HG02981 (cell line): ENCODE measurements around the gene GPC5.
A peak's percentile ranks its signal among the peaks of the same experiment; 100 is the strongest.
"Not testable (repeated sequence)": the region's sequence is repeated elsewhere in the genome, so short reads cannot be mapped to it uniquely, and the experiment has no call there.

Experiments
- ATAC-seq: cut with Tn5 transposase; IDR thresholded peaks from one replicate; pipeline ENCODE4 v1.9.1; 2021; ENCODE audit warnings: mild to moderate bottlenecking, moderate library complexity; ENCODE audit not compliant: unreplicated experiment

Gene GPC5

DNA sequence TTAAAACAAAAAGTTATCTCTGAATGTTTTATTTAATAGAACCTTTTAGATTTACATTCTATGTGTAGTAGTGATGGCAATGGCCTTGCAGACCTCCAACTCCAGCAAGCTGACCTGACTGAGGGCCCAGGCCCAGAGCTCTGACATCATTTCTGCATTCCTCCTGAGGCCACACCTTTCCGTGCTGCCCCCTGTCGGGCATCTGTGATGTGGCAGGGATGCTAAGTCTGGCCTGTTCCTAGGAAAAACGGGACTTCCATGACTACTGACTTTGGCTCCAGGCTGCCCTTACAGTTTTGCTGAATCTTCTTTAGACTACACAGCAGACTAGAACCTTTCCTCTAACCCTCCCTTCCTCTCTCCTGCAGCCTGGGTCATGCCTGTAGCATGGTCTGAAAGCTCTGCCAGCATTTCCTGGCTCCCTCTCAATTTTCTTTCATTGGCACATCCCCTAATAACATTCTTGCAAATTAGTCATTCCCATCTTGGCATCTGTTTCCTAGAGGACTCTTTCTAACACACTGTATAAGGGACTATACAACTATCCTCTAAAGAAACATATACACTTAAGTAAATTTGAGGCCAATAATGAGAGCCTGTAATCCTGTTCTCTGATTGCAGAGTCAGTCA is 249.1 kb downstream of the GPC5 start:
- ATAC-seq: no peak

DNA sequence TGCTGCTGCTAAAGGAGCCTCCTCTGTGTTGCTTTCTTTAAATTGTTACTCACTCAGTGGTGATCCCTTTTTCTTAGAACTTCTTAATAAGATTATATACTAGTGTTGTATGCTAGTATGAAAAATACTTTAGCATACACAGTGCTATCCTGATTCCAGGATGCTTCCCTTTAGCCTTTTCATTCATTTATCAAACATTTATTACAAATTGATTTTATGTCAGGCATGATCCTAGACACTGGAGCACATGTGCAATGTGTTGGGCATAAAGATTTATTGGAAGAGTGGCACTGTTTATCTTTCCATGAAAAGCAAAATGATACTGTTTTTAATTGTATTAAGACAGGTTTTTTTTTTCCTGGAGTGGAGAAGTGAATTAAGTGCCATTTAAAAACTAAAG is 249.6 kb downstream of the GPC5 start:
- ATAC-seq: no peak

DNA sequence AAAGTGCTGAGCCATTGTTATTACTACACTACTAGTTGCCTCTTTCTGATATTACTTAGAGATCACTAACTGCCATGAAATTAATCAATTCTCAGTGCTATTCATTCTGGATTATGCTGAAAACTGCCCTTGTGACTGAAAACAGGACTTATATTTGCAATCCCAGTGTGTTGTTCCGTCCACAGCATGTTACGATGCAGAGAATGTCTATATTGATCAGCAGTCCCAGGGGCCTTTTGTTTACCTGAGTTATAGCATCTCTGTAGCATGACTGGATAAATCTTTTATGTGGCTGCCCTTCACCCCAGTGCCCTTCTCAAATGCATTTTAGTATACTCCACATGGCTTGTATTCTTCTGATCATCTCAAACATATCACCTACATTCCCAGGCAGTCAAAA is 251.0 kb downstream of the GPC5 start:
- ATAC-seq: no peak

GRCh38 chr13:91652404-91653301 is 254.2 kb downstream of the GPC5 start:
- no peak for ATAC-seq

GRCh38 chr13:91655731-91656130 is 257.3 kb downstream of the GPC5 start:
- ATAC-seq: no peak

DNA sequence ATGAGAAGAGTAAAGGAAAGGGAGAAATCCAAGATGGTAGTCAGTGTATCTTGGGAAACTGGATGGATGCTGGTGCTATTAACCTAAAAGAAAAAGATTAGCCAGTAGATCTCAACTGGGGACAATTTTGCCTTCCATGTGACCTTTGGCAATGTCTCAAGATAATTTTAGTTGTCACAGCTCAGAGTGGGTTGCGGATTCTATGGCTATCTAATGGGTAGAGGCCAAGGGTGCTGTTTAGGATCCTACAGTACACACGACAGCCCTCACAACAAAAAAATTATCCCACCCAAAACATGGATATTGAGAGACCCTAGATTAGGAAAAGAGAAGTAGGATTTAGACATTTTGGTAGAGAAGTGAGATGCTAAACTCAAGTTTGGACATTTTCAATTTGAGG is 258.9 kb downstream of the GPC5 start:
- no peak for ATAC-seq

DNA sequence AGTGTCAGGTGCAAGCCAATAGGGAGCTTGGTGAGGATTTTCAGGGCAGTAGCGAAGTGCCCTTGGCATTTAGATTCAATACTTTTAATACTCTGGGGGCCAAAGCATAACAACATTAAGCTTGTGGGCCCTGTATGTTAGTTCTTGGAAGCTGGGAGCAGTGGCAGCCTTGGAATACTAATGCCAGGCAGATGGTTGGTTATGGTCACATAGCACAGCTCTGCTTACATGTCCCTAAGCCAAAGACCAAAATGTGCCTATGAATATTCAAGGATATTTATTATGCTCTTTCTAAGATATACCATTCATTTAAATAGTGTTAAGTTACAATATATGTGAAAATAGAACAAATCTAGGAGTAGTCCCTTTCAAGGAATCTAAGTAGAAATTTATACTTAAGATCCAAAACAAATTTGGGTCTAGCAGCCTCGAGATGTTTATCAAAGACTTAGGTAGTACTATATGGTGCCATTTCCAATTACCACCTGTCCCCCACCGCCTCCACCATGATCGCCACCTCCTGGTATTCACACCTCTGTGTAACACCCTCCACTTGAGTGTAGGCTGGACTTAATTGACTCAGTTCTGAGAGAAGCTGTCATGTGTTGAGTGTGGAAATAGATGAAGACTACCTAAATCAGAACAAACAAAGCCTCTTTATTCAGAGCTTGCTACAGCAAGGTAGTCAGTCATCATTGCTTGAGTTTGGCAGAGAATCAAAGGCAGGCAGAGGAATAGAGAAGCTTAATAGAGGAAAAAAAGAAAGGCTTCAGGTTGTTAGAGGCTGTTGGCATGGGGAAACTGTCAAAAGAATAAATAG is 261.0 kb downstream of the GPC5 start:
- peak; percentile 26 for ATAC-seq

DNA sequence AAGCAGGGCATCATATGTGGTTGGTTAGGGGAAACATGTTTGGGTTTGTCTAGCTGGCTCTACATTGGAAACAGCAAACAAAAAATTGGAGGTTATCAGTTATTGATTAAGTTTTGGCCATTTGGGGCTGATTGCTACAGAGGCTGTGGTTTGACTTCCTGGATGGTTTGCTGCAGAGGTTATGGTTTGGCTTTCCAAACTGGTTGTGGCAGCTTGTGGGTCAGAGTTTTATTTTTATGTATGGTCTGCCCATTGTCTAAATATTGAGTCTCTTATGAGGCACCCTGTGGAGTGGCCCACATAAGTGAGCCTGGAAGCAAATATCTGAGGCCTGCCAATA is 261.6 kb downstream of the GPC5 start:
- ATAC-seq: peak; percentile 43

DNA sequence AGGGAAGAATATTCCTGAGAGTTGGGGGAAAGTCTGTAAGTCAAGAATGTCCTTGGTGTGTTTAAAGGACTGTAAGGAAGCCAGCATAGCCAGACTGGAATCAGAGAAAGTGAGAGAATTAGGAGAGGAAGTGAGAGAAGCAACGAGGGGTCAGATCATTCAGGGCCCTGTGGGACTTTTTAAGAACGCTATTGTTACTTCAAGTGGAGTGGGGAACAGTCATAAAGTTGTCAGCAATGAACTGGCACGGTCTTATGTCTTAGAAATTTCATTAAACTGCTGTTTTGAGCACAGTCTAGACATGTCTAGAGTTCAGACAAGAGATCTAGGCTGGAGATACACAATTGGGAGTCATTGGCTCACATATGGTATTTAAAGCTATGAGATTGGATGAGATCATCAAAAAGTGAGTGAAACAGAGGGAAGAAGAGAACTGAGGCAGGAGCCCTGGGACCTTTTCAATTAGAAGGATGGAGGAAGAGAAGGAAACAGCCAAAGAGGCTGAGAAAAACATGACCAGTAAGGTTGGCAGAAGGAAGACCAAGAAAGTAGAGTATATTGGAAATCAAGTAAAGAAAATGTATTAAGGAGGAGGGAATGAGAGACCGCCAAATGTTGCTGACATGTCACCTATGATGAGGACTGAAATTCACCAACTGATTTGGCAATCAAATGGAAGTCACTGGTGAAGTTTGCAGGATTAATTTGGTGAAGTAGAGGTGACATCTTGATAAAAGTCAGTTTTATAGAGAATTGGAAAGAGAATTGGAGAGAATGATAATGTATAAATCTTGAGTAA is 263.5 kb downstream of the GPC5 start:
- ATAC-seq: peak; percentile 59

GRCh38 chr13:91664039-91664438 is 265.6 kb downstream of the GPC5 start:
- no peak for ATAC-seq

GRCh38 chr13:91667486-91667885 is 269.1 kb downstream of the GPC5 start:
- ATAC-seq: no peak

- no peak for ATAC-seq
These were observed 270.6 kb downstream of the GPC5 start for GRCh38 chr13:91668866-91669495.

GRCh38 chr13:91674347-91674746 is 275.9 kb downstream of the GPC5 start:
- ATAC-seq: not testable (repeated sequence)

DNA sequence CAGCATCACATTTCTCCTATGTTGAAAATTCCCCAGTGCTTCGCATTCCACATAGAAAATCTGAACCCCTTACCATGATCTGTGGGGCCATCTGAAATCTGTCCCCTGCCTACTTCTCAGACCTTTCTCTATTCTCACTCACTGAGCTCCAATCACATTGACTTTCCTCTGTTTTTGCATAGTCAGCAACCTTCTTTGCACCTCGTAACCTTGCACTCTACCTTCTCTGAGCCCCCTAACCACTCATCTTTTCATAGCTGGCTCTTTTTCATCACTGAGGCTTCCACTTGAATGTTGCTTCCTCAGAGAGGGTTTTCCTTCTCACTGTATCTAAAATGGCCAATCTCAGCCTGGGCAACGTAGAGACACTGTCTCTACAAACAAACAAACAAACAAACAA is 286.3 kb downstream of the GPC5 start:
- no peak for ATAC-seq

DNA sequence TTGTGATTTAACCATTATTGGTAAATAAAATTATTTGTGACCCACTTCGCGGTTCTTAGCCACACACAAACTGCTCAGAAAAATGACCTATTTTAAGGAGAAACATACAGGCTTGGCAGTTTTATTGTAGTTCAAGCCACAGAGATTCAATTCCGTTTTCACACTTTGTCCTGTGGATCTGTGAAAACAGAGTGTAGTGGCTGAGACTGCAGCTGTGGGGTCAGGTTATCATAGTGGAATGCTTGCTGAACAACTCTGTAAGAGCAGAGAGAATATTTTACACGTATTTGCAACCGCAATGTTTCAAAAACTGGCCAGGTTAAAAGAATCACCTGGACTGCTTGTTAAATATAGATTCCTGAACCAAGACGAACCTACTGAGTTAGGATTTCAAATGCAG is 292.5 kb downstream of the GPC5 start:
- ATAC-seq: no peak

DNA sequence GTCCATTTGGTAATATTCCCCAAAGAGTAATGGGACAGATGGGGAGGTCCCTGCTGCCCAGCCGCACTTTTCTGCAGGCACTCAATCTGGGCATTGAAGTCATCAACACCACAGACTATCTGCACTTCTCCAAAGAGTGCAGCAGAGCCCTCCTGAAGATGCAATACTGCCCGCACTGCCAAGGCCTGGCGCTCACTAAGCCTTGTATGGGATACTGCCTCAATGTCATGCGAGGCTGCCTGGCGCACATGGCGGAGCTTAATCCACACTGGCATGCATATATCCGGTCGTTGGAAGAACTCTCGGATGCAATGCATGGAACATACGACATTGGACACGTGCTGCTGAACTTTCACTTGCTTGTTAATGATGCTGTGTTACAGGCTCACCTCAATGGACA is 295.0 kb downstream of the GPC5 start:
- ATAC-seq: no peak

DNA sequence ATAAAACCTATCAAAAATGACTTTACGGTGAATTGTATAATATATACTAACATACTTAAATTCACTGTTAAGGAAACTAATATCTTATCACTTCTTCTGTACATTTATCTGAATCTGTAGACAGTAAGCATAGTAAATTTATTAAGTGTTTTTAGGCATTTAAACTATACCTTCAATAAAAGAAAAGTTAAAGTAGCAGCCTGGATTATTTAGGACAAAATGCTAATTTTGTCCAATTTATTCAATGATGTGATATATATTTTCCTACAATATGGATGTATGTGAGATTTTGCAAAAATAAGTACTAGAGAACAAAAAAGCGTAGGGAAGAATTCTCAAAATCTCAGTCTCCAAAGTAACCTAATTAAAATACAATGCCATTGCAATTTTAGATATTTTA is 299.9 kb downstream of the GPC5 start:
- ATAC-seq: no peak

DNA sequence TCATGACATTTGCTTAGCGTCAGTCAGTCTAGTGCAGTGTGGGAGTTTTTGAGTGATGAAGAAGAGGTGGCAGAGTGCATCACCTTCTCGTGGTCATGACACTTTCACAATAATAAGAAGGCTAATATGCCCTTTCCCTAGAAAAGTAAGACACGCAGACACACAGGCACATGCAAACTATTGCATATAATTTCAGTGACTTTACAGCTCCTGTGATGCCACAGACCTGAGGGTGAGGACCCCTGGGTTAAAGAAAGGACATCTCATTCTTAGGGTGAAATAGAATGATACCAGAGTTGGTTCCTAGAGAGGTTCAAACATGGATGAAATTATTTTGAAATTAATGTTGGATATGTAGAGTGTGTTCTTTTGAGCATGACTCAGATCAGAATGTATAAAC is 300.3 kb downstream of the GPC5 start:
- ATAC-seq: no peak

- no peak for ATAC-seq
These were observed 301.4 kb downstream of the GPC5 start for GRCh38 chr13:91699863-91700262.

DNA sequence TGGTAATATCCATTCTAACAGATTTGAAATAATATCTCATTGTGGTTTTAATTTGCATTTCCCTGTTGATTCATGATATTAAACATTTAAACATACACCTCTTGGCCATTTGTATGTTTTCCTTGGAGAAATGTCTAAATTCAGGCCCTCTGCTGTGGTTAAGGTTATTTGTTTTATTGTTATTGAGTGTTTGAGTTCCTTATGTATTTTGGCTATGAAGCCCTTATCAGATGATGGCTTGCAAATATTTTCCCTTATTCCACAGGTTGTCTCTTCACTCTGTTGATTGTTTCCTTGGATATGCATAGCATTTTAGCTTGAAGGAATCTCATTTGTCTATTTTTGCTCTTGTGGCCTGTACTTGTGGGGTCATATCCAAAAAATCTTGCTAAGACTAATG is 303.6 kb downstream of the GPC5 start:
- no peak for ATAC-seq
